Measurements from ENCODE around the gene METTL22. TPM values are rescaled to one million over a fixed set of nuclear protein-coding genes. Genes with fewer than 3 reads are reported as not detected.

Gene METTL22
- total and polyA plus RNA-seq, 10 of the 15 experiments (the other 5 are each of a cell fraction or from before 2014, with no cell fraction given), result 6.4 to 34.7 (median 18.8) TPM

- TF ChIP-seq YY1 (IDR thresholded peaks at IDR 0.05; ENCODE audit: low read depth, low read length) (peak; percentile 96), TCF12 (IDR thresholded peaks at IDR 0.05; ENCODE audit: low read depth, low read length) (no peak), CBX5 (IDR thresholded peaks at IDR 0.05; ENCODE audit: low read depth) (no peak), IKZF1 (conservative IDR thresholded peaks at IDR 0.05) (peak; percentile 72), EGR1 (IDR thresholded peaks at IDR 0.05; ENCODE audit: borderline replicate concordance in 1 of 2, low read depth in 2 of 2, low read length in 2 of 2) (peak in 1 of 2 experiments; percentile 91; a peak in 2 of 3 replicates), RAD51 (IDR thresholded peaks at IDR 0.05) (no peak), FOXK2 (IDR thresholded peaks at IDR 0.05) (no peak), HCFC1 (IDR thresholded peaks at IDR 0.05; ENCODE audit: low read length) (no peak), GATAD2B (conservative IDR thresholded peaks at IDR 0.05; ENCODE audit: low read depth) (peak; percentile 51; the same call in 1 of the 2 replicates), E2F4 (IDR thresholded peaks at IDR 0.05; ENCODE audit: low read depth, low read length) (no peak), SMC3 (IDR thresholded peaks at IDR 0.05; ENCODE audit: borderline replicate concordance, low read length) (no peak), JUNB (IDR thresholded peaks at IDR 0.05) (no peak), RBBP5 (conservative IDR thresholded peaks at IDR 0.05) (no peak), SREBF2 (IDR thresholded peaks at IDR 0.05; ENCODE audit: low read length) (no peak), SP1 (IDR thresholded peaks at IDR 0.05; ENCODE audit: low read depth, low read length) (peak; percentile 26), HSF1 (IDR thresholded peaks at IDR 0.05; ENCODE audit: low read depth, low read length) (no peak), ETV6 (conservative IDR thresholded peaks at IDR 0.05 in 1 of 2, IDR thresholded peaks at IDR 0.05 in 1 of 2; ENCODE audit: borderline replicate concordance in 1 of 2, low read depth in 1 of 2) (no peak), TCF7 (IDR thresholded peaks at IDR 0.05; ENCODE audit: borderline replicate concordance) (no peak)
- TF ChIP-seq, protein P1, sequence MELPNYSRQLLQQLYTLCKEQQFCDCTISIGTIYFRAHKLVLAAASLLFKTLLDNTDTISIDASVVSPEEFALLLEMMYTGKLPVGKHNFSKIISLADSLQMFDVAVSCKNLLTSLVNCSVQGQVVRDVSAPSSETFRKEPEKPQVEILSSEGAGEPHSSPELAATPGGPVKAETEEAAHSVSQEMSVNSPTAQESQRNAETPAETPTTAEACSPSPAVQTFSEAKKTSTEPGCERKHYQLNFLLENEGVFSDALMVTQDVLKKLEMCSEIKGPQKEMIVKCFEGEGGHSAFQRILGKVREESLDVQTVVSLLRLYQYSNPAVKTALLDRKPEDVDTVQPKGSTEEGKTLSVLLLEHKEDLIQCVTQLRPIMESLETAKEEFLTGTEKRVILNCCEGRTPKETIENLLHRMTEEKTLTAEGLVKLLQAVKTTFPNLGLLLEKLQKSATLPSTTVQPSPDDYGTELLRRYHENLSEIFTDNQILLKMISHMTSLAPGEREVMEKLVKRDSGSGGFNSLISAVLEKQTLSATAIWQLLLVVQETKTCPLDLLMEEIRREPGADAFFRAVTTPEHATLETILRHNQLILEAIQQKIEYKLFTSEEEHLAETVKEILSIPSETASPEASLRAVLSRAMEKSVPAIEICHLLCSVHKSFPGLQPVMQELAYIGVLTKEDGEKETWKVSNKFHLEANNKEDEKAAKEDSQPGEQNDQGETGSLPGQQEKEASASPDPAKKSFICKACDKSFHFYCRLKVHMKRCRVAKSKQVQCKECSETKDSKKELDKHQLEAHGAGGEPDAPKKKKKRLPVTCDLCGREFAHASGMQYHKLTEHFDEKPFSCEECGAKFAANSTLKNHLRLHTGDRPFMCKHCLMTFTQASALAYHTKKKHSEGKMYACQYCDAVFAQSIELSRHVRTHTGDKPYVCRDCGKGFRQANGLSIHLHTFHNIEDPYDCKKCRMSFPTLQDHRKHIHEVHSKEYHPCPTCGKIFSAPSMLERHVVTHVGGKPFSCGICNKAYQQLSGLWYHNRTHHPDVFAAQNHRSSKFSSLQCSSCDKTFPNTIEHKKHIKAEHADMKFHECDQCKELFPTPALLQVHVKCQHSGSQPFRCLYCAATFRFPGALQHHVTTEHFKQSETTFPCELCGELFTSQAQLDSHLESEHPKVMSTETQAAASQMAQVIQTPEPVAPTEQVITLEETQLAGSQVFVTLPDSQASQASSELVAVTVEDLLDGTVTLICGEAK (IDR thresholded peaks at IDR 0.05; ENCODE audit: borderline replicate concordance), result no peak
- TF ChIP-seq, protein P2, sequence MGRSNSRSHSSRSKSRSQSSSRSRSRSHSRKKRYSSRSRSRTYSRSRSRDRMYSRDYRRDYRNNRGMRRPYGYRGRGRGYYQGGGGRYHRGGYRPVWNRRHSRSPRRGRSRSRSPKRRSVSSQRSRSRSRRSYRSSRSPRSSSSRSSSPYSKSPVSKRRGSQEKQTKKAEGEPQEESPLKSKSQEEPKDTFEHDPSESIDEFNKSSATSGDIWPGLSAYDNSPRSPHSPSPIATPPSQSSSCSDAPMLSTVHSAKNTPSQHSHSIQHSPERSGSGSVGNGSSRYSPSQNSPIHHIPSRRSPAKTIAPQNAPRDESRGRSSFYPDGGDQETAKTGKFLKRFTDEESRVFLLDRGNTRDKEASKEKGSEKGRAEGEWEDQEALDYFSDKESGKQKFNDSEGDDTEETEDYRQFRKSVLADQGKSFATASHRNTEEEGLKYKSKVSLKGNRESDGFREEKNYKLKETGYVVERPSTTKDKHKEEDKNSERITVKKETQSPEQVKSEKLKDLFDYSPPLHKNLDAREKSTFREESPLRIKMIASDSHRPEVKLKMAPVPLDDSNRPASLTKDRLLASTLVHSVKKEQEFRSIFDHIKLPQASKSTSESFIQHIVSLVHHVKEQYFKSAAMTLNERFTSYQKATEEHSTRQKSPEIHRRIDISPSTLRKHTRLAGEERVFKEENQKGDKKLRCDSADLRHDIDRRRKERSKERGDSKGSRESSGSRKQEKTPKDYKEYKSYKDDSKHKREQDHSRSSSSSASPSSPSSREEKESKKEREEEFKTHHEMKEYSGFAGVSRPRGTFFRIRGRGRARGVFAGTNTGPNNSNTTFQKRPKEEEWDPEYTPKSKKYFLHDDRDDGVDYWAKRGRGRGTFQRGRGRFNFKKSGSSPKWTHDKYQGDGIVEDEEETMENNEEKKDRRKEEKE (IDR thresholded peaks at IDR 0.05), result no peak
These were observed at the start of gene METTL22 (continued) for GRCh38 chr16:8621572-8622314.

Measured in GM12878 (cell line).